ENCODE results near the gene CYFIP1.

CYFIP1 gene

GRCh38 chr15:22967084-22967770, 12.9 kb downstream of the CYFIP1 start:
- DNase-seq: no peak

GRCh38 chr15:22966321-22967083, 13.7 kb downstream of the CYFIP1 start:
- DNase-seq: no peak

- DNase-seq: no peak
Measured at GRCh38 chr15:22963641-22964040, 16.5 kb downstream of the CYFIP1 start.

- DNase-seq: no peak
Measured at GRCh38 chr15:22962611-22963010, 17.6 kb downstream of the CYFIP1 start.

GRCh38 chr15:22961762-22962161, 18.4 kb downstream of the CYFIP1 start:
- DNase-seq: no peak

GRCh38 chr15:22960556-22960955, 19.6 kb downstream of the CYFIP1 start:
- DNase-seq: no peak

- DNase-seq: no peak
Measured at GRCh38 chr15:22960126-22960525, 20.0 kb downstream of the CYFIP1 start.

- DNase-seq: no peak
Measured at GRCh38 chr15:22959321-22960101, 20.7 kb downstream of the CYFIP1 start.

- DNase-seq: no peak
Measured at GRCh38 chr15:22958487-22959280, 21.5 kb downstream of the CYFIP1 start.

GRCh38 chr15:22956978-22957260, 23.2 kb downstream of the CYFIP1 start:
- no peak for DNase-seq

- no peak for DNase-seq
Measured at GRCh38 chr15:22956257-22956977, 23.8 kb downstream of the CYFIP1 start.

- no peak for DNase-seq
Measured at GRCh38 chr15:22955544-22956119, 24.5 kb downstream of the CYFIP1 start.

- no peak for DNase-seq
Measured at GRCh38 chr15:22954798-22955543, 25.2 kb downstream of the CYFIP1 start.

- DNase-seq: no peak
Measured at GRCh38 chr15:22954326-22954725, 25.8 kb downstream of the CYFIP1 start.

- no peak for DNase-seq
Measured at GRCh38 chr15:22952796-22953579, 27.2 kb downstream of the CYFIP1 start.

GRCh38 chr15:22951381-22952280, 28.5 kb downstream of the CYFIP1 start:
- DNase-seq: no peak

GRCh38 chr15:22951031-22951380, 29.2 kb downstream of the CYFIP1 start:
- DNase-seq: no peak

- DNase-seq: no peak
Measured at GRCh38 chr15:22950256-22950990, 29.7 kb downstream of the CYFIP1 start.

GRCh38 chr15:22949074-22949547, 31.1 kb downstream of the CYFIP1 start:
- DNase-seq: peak; percentile 92

All from hematopoietic multipotent progenitor cell treated with erythropoietin and hydrocortisone succinate and interleukin-3 and kit ligand, for 4 days (in vitro differentiated cells).